Naive B cell (primary cell): ENCODE data around the gene KLHL21. TPM values are rescaled to one million over a fixed set of nuclear protein-coding genes. Genes with fewer than 3 reads are reported as not detected.

Experiments
- ATAC-seq, 2 donors: fragments of 150-1000 bp; cut with Tn5 transposase; 2 replicates each; pipeline ENCODE4 v1.10.0; 2021; ENCODE audit warnings: low read depth in 2 of 2, mild to moderate bottlenecking in 2 of 2, moderate library complexity in 2 of 2
- DNase-seq: peaks from one replicate; pipeline ENCODE4 v3.0.0; 2022
- H3K27ac Mint-ChIP-seq, 6 donors: one replicate each; pipeline ENCODE4 v1.8.0; 2020 to 2022; ENCODE audit warnings: mild to moderate bottlenecking in 6 of 6, mixed read lengths in 6 of 6, moderate library complexity in 5 of 6, inconsistent platforms in 2 of 6
- H3K27me3 Mint-ChIP-seq, 3 donors: one replicate each; pipeline ENCODE4 v1.8.0; 2021 to 2022; ENCODE audit warnings: mixed read lengths in 3 of 3, mild to moderate bottlenecking in 1 of 3
- H3K36me3 Mint-ChIP-seq, 2 donors: one replicate each; pipeline ENCODE4 v1.8.0; 2020 to 2022; ENCODE audit warnings: mixed read lengths in 2 of 2, inconsistent platforms in 1 of 2, mild to moderate bottlenecking in 1 of 2
- H3K4me1 Mint-ChIP-seq, 3 donors: one replicate each; pipeline ENCODE4 v1.8.0; 2020 to 2022; ENCODE audit warnings: mixed read lengths in 3 of 3, inconsistent platforms in 1 of 3, mild to moderate bottlenecking in 1 of 3, moderate library complexity in 1 of 3
- H3K4me3 Mint-ChIP-seq, 8 donors: one replicate each; pipeline ENCODE4 v1.8.0; 2020 to 2022; ENCODE audit warnings: mild to moderate bottlenecking in 8 of 8, mixed read lengths in 8 of 8, moderate library complexity in 8 of 8, inconsistent platforms in 2 of 8
- H3K9me3 Mint-ChIP-seq, 7 donors: one replicate each; pipeline ENCODE4 v1.8.0; 2020 to 2022; ENCODE audit warnings: mixed read lengths in 7 of 7, mild to moderate bottlenecking in 5 of 7, inconsistent platforms in 2 of 7, moderate library complexity in 1 of 7
- polyA plus RNA-seq, 6 donors: library from polyadenylated mRNA; unstranded; fragments of 300-500 nt; fragmentation: Illumina TruSeq; gene quantifications; one replicate each; pipeline ENCODE4 v1.2.3, GENCODE V29; 2021; ENCODE audit warnings: low read depth in 6 of 6

The KLHL21 gene
- polyA plus RNA-seq, 6 donors from 2014 or later: 9.7 to 17.9 (median 10.5) TPM

GRCh38 chr1:6621429-6622391 is 19.0 kb upstream of the KLHL21 start:
- no peaks in the 10 kb centered on the region for H3K27me3 Mint-ChIP-seq

GRCh38 chr1:6619045-6619444 is 16.4 kb upstream of the KLHL21 start:
- Mint-ChIP-seq H3K9me3 (no peaks in the 10 kb centered on the region), H3K27ac (no peak overlapping the region), H3K27me3 (no peaks in the 10 kb centered on the region), H3K36me3 (peaks cover 0 to 6% of the 10 kb centered on the region in 2 donors), H3K4me3 (peak overlapping the region in 2 of 8 donors; percentile 30 to 72), H3K4me1 (peaks cover 11 to 13% (median 12%) of the 10 kb centered on the region in 3 donors)
- ATAC-seq (no peak), DNase-seq (no peak)

More at GRCh38 chr1:6621429-6622391, 19.0 kb upstream of the KLHL21 start:
- no peak overlapping the region for H3K27ac Mint-ChIP-seq
- peak overlapping the region in 1 of 8 donors; percentile 36 for H3K4me3 Mint-ChIP-seq
- no peak for DNase-seq
- H3K9me3 Mint-ChIP-seq: no peaks in the 10 kb centered on the region
- H3K36me3 Mint-ChIP-seq: peaks cover 0 to 6% of the 10 kb centered on the region in 2 donors
- no peak for ATAC-seq
- peaks cover 13 to 24% (median 13%) of the 10 kb centered on the region in 3 donors for H3K4me1 Mint-ChIP-seq

GRCh38 chr1:6614929-6615785 is 12.5 kb upstream of the KLHL21 start:
- peak overlapping the region in 4 of 6 donors; percentile 49 to 90 (median 77) for H3K27ac Mint-ChIP-seq
- H3K4me1 Mint-ChIP-seq: peaks cover 14 to 20% (median 18%) of the 10 kb centered on the region in 3 donors
- no peak for ATAC-seq
- peak; percentile 15 for DNase-seq
- no peaks in the 10 kb centered on the region for H3K27me3 Mint-ChIP-seq
- no peaks in the 10 kb centered on the region for H3K9me3 Mint-ChIP-seq
- peak overlapping the region; percentile 51 to 93 (median 84) for H3K4me3 Mint-ChIP-seq
- peaks cover 0 to 3% of the 10 kb centered on the region in 2 donors for H3K36me3 Mint-ChIP-seq

DNA sequence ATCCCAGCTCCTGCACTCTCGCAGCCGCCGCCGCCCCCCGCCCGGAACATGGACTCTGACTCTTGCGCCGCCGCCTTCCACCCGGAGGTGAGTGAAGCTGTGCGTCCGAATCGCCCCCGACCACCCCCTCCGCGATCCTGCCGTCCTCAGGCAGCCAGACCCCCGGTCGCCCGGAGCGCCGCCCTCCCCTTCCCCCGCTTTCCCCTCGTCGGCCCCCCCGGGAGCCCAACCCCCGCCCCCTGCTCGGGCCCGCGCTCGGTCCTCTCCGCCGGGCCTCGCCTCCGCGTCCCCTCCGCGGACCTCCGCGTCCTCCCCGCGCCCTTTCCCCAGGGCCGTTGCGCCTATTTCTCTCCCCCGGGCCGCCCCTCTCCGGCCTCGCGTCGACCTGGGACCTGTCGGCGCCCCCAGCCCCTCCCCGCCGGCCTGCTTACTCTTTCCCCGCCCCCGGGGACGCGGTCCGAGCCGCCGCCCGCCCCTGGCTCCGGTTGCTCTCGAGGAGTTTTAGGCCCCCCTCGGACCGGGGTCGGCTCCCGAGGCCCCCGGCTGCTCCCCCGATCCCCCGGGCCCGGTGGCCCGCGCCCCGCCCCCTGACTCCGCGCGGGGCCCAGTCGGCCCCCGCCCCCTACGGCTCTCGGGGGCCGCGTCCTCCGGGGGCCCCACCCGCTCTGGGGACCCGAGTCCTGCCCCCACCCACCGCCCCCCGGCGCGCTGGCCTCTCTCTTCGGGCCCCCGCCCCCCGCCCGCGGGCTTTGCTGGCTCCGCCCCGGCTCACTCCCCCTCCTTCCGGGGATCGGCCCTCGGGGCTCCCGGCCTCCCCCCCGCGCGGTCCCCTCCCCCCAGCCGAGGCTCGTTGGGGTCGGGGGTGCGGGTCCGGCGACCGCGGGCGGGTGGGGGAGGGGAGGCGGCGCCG is 11.6 kb upstream of the KLHL21 start:
- Mint-ChIP-seq H3K4me1 (peaks cover 14 to 20% (median 18%) of the 10 kb centered on the region in 3 donors), H3K36me3 (no peaks in the 10 kb centered on the region), H3K27ac (no peak overlapping the region), H3K9me3 (no peaks in the 10 kb centered on the region), H3K4me3 (peak overlapping the region; percentile 85 to 93 (median 90)), H3K27me3 (no peaks in the 10 kb centered on the region)
- ATAC-seq (no peak), DNase-seq (peak; percentile 49)

DNA sequence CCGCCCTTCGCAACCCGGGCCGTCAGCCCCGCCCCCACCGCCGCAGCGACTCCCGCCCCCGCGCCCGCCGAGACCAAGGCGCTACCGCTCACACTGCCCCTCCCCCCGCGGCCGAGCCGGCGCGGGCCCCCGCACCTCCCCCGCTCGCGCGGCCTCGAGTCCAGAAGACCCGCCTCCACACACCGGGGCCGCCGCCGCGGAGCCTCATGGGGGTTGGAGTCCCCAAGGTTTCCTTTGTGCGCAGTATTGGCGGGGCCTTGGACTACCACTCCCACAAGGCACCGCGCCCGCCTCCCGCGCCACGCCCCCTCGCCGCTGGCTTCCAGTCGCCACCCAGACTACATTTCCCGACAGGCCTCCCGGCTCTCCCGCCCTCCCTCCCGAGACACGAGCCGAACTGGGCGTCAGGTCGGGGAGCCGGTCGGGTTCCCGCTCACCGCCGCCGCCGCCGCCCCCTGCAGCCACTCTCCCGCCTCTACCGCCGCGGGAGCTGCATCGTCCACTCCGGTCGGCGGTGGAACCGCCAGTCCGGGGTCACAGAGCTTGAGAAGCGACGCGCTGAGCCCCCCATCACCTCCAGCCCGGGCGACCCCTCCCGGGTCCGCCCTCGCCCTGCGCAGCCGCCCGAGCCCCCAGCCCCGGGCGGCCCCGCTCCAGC is 10.8 kb upstream of the KLHL21 start, which contains the start of gene PHF13:
Gene PHF13, plus strand, starts transcription at position 371 of the 658 bp plus-strand sequence. CDS start 336 bp downstream, outside the sequence.
- Mint-ChIP-seq H3K36me3 (no peaks in the 10 kb centered on the region), H3K27me3 (no peaks in the 10 kb centered on the region), H3K9me3 (no peaks in the 10 kb centered on the region), H3K4me1 (peaks cover 14 to 20% (median 18%) of the 10 kb centered on the region in 3 donors), H3K4me3 (peak within 1 kb of the TSS; percentile 88 to 95 (median 92)), H3K27ac (peak within 1 kb of the TSS; percentile 34 to 87 (median 80))
- peak; percentile 92 to 94 for ATAC-seq
- DNase-seq: peak; percentile 100

DNA sequence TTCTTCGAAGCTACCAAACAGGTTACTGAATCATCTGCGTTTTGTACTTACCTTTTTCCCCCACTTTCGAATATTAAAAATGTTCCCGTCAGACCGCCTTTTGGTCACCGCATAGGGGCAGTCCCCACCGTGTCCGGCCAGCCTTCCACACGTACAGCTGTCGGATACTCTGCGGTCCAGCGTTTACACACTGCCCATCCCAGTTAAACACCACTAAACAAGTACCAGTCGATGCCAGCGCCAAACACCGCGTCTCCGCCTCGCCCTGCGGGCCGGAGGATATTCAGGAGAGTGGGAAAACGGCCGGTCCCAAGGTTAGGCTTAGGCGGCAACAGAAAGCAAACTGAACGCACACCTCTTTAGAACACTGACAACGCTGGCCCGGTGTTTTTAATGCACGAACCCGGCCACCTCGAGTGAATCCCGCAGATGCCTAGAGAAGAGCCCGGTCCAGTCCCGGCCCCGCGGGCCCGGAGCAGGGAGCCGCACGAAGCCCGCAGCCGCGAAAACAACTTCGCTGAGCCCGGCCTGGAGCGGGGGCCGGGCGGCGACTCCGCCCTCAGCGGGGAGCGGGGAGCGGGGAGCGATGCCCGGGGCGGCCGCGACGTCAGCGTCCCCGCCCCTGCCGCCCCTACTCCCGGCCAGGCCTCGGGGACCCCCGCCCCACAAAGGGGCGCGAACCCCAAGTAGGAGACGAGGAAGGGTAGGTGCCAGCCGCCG is 10.1 kb upstream of the KLHL21 start:
- Mint-ChIP-seq H3K4me1 (peaks cover 14 to 20% (median 18%) of the 10 kb centered on the region in 3 donors), H3K36me3 (no peaks in the 10 kb centered on the region), H3K27me3 (no peaks in the 10 kb centered on the region), H3K4me3 (peak overlapping the region; percentile 88 to 95 (median 92)), H3K9me3 (no peaks in the 10 kb centered on the region), H3K27ac (peak overlapping the region; percentile 34 to 87 (median 76))
- ATAC-seq (peak; percentile 34 to 42), DNase-seq (no peak)

DNA sequence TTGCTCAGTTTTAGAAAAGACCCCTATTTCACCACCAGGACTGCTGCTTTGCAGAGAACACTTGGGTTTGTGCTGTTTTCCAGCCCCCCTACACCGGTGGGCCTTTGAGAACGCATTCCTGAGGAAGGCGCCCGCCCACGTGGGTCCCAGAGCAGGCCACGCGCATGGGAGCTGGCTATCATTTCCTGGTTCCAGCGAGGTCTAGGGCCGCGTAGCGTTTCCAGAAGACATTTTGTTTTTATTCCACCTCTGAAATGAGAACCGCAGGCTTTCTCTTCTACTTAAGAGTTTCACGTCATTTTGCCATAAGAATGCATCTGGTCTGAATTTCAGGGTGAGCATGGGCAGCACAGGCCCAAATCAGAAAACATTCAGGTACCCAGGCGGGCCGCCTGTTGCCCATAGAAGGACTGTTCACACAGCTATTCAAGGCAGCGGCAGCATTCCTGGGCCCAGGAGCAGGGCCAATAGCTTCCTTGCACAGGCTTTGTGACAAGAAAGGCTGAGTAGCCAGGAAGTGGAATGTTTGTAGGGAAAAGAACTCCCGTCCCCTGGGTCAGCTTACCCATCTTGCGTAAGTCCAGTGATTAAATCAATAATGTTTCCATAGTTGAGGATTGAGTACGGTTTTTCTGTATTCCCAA is 1.4 kb upstream of the KLHL21 start:
- DNase-seq (no peak), ATAC-seq (no peak)
- H3K9me3 Mint-ChIP-seq: no peaks in the 10 kb centered on the region
- H3K4me3 Mint-ChIP-seq: peak overlapping the region; percentile 91 to 99 (median 94)
- no peaks in the 10 kb centered on the region for H3K27me3 Mint-ChIP-seq
- peaks cover 19 to 32% (median 25%) of the 10 kb centered on the region in 3 donors for H3K4me1 Mint-ChIP-seq
- peak overlapping the region; percentile 91 to 98 (median 96) for H3K27ac Mint-ChIP-seq
- no peaks in the 10 kb centered on the region for H3K36me3 Mint-ChIP-seq

DNA sequence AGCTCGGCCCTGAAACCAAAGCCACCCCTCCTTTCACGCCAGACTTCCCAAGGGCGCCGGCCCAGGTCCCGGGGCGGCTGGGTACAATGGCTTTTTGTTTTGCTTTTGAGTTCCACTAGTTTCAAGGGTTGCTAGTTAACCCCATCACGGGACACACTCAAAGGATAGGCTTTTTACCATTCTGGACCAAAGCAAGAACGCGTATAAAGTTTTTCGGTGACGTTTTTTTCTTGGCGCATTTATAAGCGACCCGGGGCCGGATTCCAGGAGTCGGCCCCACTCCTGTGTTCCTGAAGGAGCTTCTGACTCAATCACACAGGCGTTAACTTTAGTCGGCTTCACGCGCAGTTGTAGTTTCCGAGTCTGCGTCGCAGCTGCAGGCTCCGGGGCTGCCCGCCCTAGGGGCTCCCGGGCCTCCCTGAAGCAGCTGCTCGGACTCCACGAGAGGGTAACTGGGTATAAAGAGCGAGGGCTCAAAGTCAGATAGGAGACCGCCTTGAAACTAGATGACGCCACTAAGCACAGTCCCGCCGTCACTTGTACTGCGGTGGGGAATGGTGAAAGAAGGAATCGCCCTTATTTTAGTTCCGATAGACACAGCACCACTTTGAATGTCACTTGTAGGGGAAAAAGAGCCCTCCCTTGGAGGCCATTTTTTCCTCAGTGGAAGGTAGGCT is 707 bp upstream of the KLHL21 start:
- Mint-ChIP-seq H3K4me3 (peak overlapping the region; percentile 91 to 99 (median 94)), H3K27ac (peak overlapping the region; percentile 91 to 98 (median 96)), H3K4me1 (peaks cover 19 to 37% (median 31%) of the 10 kb centered on the region in 3 donors), H3K9me3 (no peaks in the 10 kb centered on the region), H3K36me3 (no peaks in the 10 kb centered on the region), H3K27me3 (no peaks in the 10 kb centered on the region)
- DNase-seq (peak; percentile 79), ATAC-seq (peak; percentile 65 to 68)

- ATAC-seq: peak; percentile 29
- no peaks in the 10 kb centered on the region for H3K9me3 Mint-ChIP-seq
Observed at GRCh38 chr1:6601923-6602668, 573 bp downstream of the KLHL21 start.

More at GRCh38 chr1:6601923-6602668, 573 bp downstream of the KLHL21 start:
- DNase-seq: peak; percentile 20
- Mint-ChIP-seq H3K36me3 (no peaks in the 10 kb centered on the region), H3K27ac (peak overlapping the region in 3 of 6 donors; percentile 85 to 91 (median 88)), H3K4me1 (peaks cover 19 to 37% (median 31%) of the 10 kb centered on the region in 3 donors), H3K27me3 (no peaks in the 10 kb centered on the region), H3K4me3 (peak overlapping the region; percentile 87 to 99 (median 94))
